ENCODE results near the gene RNF121. TPM values are rescaled to one million over a fixed set of nuclear protein-coding genes. Genes with fewer than 3 reads are reported as not detected.

RNF121 gene
- total and polyA plus RNA-seq, 2 donors (not counting 1 experiment from before 2014, with no cell fraction given): 29.6 to 48.6 TPM

DNA sequence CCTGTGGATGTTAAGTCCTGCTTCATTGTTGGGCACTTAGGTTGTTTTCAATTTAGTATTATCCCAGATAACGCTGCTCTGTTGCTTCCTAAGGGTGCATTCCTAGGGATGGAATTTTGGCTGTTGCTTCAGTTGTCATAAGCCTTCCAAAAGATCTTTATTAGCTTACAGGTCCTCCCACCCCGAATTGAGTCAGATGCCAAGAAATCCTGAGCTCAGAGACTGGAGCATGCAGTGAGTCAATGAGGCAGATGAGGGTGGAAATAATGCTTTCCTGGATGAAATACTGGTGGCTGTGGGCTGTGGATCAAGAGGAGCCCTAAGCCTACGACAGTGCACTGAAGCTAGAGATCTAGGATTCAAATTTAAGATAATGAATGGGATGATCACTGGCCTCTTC is 59.2 kb downstream of the RNF121 start:
- Histone ChIP-seq H3K9me3 (ENCODE audit: control insufficient read depth, insufficient read depth, low read depth, low read length) (no peaks in the 10 kb centered on the region), H2AFZ (ENCODE audit: low read length) (no peak overlapping the region), H3K4me2 (ENCODE audit: extremely low read depth, insufficient read depth, low read length) (peak overlapping the region; percentile 32), H3K4me3 (replicated peaks in 1 of 4; ENCODE audit: control extremely low read depth in 1 of 4, insufficient read depth in 1 of 4, low read depth in 3 of 4, low read length in 4 of 4) (no peak overlapping the region), H3K27ac (ENCODE audit: insufficient read depth, low read length) (no peak overlapping the region), H3K9ac (ENCODE audit: insufficient read depth, low read length) (no peak overlapping the region), H3K36me3 (ENCODE audit: control insufficient read depth, insufficient read depth, low read length) (peaks cover 2% of the 10 kb centered on the region), H3K4me1 (ENCODE audit: control insufficient read depth, extremely low read depth, insufficient read depth, low read length) (peaks cover 7% of the 10 kb centered on the region), H3K79me2 (ENCODE audit: control insufficient read depth, insufficient read depth, low read length) (no peaks in the 10 kb centered on the region), H3K27me3 (ENCODE audit: control insufficient read depth, insufficient read depth, low read length) (no peaks in the 10 kb centered on the region), H4K20me1 (ENCODE audit: control insufficient read depth, extremely low read depth, insufficient read depth, low read length) (no peaks in the 10 kb centered on the region)
- peak; percentile 72 to 92 for DNase-seq (ENCODE audit: low read depth in 2 of 2)
- TF ChIP-seq, protein P1, sequence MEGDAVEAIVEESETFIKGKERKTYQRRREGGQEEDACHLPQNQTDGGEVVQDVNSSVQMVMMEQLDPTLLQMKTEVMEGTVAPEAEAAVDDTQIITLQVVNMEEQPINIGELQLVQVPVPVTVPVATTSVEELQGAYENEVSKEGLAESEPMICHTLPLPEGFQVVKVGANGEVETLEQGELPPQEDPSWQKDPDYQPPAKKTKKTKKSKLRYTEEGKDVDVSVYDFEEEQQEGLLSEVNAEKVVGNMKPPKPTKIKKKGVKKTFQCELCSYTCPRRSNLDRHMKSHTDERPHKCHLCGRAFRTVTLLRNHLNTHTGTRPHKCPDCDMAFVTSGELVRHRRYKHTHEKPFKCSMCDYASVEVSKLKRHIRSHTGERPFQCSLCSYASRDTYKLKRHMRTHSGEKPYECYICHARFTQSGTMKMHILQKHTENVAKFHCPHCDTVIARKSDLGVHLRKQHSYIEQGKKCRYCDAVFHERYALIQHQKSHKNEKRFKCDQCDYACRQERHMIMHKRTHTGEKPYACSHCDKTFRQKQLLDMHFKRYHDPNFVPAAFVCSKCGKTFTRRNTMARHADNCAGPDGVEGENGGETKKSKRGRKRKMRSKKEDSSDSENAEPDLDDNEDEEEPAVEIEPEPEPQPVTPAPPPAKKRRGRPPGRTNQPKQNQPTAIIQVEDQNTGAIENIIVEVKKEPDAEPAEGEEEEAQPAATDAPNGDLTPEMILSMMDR (conservative IDR thresholded peaks at IDR 0.05 in 1 of 2, IDR thresholded peaks at IDR 0.05 in 1 of 2; ENCODE audit: low read depth in 1 of 2, low read length in 2 of 2): no peak
- no peak for TF ChIP-seq EZH2 (IDR thresholded peaks at IDR 0.05; ENCODE audit: low read length, missing control alignments)

DNA sequence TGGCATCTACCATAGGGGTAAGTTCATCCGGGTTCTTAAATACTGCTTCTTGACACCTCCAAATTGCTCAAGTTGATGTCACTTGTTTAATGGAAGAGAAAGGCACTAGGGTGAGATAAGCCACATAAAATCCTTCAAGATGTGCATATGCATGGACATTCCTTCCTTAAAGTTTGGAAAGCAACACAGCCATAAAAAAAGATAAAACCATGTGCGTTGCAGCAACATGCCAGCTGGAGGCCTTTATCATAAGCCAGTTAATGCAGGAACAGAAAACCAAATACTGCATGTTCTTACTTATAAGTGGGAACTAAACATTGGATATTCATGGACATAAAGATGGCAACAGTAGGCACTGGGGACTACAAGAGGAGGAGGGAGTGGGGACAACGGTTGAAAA is 61.9 kb downstream of the RNF121 start:
- no peak overlapping the region for H2AFZ ChIP-seq (ENCODE audit: low read length)
- no peaks in the 10 kb centered on the region for H3K27me3 ChIP-seq (ENCODE audit: control insufficient read depth, insufficient read depth, low read length)
- H3K27ac ChIP-seq (ENCODE audit: insufficient read depth, low read length): no peak overlapping the region
- no peak overlapping the region for H3K9ac ChIP-seq (ENCODE audit: insufficient read depth, low read length)
- H3K9me3 ChIP-seq (ENCODE audit: control insufficient read depth, insufficient read depth, low read depth, low read length): no peaks in the 10 kb centered on the region
- no peaks in the 10 kb centered on the region for H3K79me2 ChIP-seq (ENCODE audit: control insufficient read depth, insufficient read depth, low read length)
- TF ChIP-seq, protein P1 (conservative IDR thresholded peaks at IDR 0.05 in 1 of 2, IDR thresholded peaks at IDR 0.05 in 1 of 2; ENCODE audit: low read depth in 1 of 2, low read length in 2 of 2): no peak
- TF ChIP-seq EZH2 (IDR thresholded peaks at IDR 0.05; ENCODE audit: low read length, missing control alignments): no peak
- peaks cover 7% of the 10 kb centered on the region for H3K4me1 ChIP-seq (ENCODE audit: control insufficient read depth, extremely low read depth, insufficient read depth, low read length)
- no peak overlapping the region for H3K4me3 ChIP-seq (replicated peaks in 1 of 4; ENCODE audit: control extremely low read depth in 1 of 4, insufficient read depth in 1 of 4, low read depth in 3 of 4, low read length in 4 of 4)
- H3K36me3 ChIP-seq (ENCODE audit: control insufficient read depth, insufficient read depth, low read length): peaks cover 2% of the 10 kb centered on the region
- H3K4me2 ChIP-seq (ENCODE audit: extremely low read depth, insufficient read depth, low read length): no peak overlapping the region
- H4K20me1 ChIP-seq (ENCODE audit: control insufficient read depth, extremely low read depth, insufficient read depth, low read length): no peaks in the 10 kb centered on the region
- DNase-seq (ENCODE audit: low read depth in 2 of 2): no peak

DNA sequence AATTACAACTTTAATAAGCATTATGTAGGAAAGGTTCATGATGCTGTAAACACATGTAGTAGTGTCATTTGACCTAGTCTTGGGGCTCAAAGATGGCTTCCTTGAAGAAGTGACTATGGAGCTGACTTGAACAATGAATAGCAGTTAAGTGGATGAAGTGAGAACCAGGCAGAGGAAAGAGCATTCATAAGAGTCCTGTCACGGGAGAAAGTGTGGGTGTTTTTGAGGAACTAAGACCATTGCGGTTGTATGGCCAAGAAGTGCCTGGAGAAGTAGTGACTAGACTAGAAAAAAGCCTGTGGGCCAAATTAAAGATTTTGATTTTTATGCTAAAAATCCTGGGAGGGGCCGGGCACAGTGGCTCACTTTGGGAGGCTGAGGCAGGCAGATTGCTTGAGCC is 62.6 kb downstream of the RNF121 start:
- no peak for DNase-seq (ENCODE audit: low read depth in 2 of 2)
- H2AFZ ChIP-seq (ENCODE audit: low read length): no peak overlapping the region

More for the DNA sequence above, 62.6 kb downstream of the RNF121 start:
- no peak overlapping the region for H3K4me2 ChIP-seq (ENCODE audit: extremely low read depth, insufficient read depth, low read length)
- TF ChIP-seq EZH2 (IDR thresholded peaks at IDR 0.05; ENCODE audit: low read length, missing control alignments): no peak
- TF ChIP-seq, protein P1 (conservative IDR thresholded peaks at IDR 0.05 in 1 of 2, IDR thresholded peaks at IDR 0.05 in 1 of 2; ENCODE audit: low read depth in 1 of 2, low read length in 2 of 2): no peak
- H4K20me1 ChIP-seq (ENCODE audit: control insufficient read depth, extremely low read depth, insufficient read depth, low read length): no peaks in the 10 kb centered on the region
- peaks cover 2% of the 10 kb centered on the region for H3K36me3 ChIP-seq (ENCODE audit: control insufficient read depth, insufficient read depth, low read length)
- H3K27me3 ChIP-seq (ENCODE audit: control insufficient read depth, insufficient read depth, low read length): no peaks in the 10 kb centered on the region
- no peak overlapping the region for H3K9ac ChIP-seq (ENCODE audit: insufficient read depth, low read length)
- no peak overlapping the region for H3K27ac ChIP-seq (ENCODE audit: insufficient read depth, low read length)
- no peaks in the 10 kb centered on the region for H3K9me3 ChIP-seq (ENCODE audit: control insufficient read depth, insufficient read depth, low read depth, low read length)
- H3K4me3 ChIP-seq (replicated peaks in 1 of 4; ENCODE audit: control extremely low read depth in 1 of 4, insufficient read depth in 1 of 4, low read depth in 3 of 4, low read length in 4 of 4): no peak overlapping the region
- H3K79me2 ChIP-seq (ENCODE audit: control insufficient read depth, insufficient read depth, low read length): no peaks in the 10 kb centered on the region
- peaks cover 7% of the 10 kb centered on the region for H3K4me1 ChIP-seq (ENCODE audit: control insufficient read depth, extremely low read depth, insufficient read depth, low read length)

All from fibroblast of lung (primary cell).